Body of pancreas (tissue), 4 donors: ENCODE measurements around the gene FAM107B.

Source experiments
- CTCF ChIP-seq, 7 experiments: fragments of 450-650 bp in 4 of 7; fragments of 200-600 bp in 3 of 7; sonication (generic) in 3 of 7; IDR thresholded peaks; one replicate each; pipeline ENCODE4 v1.5.1; 2016 to 2019; ENCODE audit warnings: antibody characterized with exemption in 7 of 7
- POLR2A ChIP-seq, 3 donors: fragments of 450-650 bp; IDR thresholded peaks; one replicate each; pipeline ENCODE4 v1.6.1; 2016; ENCODE audit warnings: antibody characterized with exemption in 3 of 3, mild to moderate bottlenecking in 2 of 3

GRCh38 chr10:14625192-14625631 is 149.5 kb downstream of the FAM107B start:
- no peak for TF ChIP-seq CTCF (IDR thresholded peaks at IDR 0.05)
- TF ChIP-seq POLR2A (IDR thresholded peaks at IDR 0.05) = no peak
